HG03354 (cell line): ENCODE data around the gene C15orf61.

Source experiments
- ATAC-seq: cut with Tn5 transposase; IDR thresholded peaks from one replicate; pipeline ENCODE4 v1.9.1; 2021; ENCODE audit warnings: mild to moderate bottlenecking; ENCODE audit not compliant: unreplicated experiment, poor library complexity, severe bottlenecking

Gene C15orf61

DNA sequence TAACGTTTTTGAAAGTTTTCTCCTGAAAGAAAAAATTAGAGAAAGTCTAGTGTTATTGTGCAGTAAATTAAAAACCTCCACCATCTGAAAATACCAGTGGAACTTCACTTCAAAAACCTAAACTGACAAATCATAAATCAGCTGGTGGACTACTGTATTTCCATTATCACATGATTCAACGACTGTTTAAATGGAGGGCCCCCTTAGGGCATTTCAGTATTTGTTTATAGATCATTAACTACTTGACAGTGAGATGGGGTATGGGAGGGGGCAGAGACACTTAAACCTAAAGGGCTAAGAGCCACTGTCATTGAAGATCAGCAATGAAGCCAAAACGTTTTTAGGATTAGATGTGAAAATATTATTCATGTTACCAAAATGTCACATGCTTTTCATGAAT is 8.8 kb upstream of the C15orf61 start:
- ATAC-seq: no peak

DNA sequence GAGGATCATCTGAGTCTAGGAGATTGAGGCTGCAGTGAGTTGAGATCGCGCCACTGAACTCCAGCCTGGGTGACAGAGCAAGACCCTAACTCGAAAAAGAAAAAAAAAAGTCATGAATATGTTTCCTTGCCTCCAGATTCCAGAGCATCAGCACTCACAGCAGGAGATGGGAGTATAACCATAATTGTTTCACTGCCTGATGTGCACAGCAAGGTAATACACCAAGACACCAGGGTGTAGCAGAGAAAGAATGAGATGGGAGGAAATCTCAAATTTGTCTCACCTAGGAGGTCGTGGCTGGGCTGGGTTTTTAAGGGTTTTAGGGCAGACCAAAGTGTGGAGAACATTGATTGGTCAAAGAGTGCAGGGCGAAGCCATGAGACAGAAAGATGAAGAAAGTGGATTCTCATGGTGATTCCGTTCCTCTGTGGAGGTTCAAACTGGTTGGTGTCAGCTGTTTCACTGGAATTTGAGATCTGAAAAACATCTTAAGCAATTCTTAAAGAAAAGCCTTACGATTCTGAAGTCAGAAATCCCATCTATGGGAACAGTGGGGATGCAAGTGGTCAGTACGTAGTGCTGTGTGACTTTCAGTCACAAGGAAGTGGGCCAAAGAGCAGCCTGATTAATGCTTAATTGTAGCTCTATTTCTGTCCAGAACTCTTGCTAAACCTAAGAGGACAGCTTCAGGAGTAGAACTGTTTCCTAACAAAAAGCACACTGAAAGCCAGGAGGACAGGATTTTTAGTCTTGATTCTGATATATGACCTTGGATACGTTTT is 7.8 kb upstream of the C15orf61 start:
- ATAC-seq: no peak

DNA sequence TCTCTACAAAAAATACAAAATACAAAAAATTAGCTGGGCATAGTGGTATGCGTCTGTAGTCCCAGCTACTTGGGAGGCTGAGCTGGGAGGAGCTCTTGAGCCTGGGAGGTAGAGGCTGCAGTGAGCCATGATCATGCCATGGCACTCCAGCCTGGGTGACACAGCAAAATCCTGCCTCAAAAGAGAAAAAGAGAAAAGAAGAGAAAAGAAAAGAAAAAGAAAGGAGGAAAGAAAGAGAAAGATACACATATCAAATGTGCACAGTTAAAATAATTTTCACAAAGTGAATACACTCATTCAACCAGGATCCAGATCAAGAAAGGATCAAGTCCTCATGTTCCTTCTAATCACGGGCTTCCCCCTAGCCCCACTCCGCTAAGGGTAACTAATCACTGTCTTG is 5.8 kb upstream of the C15orf61 start:
- no peak for ATAC-seq

DNA sequence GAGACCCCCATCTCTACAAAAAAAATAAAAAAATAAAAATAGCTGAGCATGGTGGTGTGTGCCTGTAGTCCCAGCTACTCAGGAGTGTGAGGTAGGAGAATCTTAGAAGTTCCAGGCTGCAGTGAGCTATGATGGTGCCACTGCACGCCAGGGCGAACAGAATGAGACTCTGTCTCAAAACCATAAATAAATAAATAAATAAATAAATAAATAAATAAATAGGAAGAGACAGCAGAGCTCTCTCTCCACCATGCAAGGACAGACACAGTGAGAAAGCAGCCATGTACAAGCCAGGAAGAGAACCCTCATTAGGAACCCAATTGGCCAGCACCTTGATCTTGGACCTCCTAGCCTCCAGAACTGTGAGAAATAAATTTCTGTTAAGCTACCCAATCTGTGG is 5.4 kb upstream of the C15orf61 start:
- ATAC-seq: no peak

DNA sequence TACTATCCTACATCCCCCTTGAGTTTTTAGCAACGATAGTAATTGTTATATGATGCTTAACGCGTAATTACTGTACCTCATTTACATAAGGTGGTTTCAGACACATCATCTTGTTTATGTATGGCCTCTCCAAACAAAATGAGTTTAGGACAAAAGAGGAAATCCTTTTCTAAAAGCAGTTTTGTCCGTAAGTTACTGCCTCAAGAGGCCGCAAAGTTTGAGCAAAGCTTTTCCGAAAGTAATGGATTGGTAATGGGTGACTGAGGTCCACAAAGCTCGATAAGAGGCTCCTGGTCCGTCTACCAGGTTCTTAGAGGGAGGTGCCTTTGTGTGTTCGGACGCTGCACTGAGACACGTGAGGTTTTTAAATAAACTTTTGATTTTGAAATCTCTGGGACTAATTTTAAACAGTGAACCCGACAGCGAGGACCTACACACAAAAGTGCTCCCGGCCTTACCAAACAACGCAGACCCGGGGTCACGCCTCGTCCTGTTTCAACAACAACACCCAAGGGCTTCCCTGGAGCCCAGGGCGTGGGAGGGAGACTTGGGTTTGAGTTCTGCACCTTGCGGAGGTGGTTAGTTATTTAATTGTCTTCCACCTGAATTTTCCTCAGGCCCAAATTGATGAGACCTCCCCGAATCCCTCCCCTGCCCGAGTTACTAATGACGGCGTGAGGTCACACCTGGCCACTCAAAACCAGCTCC is 456 bp upstream of the C15orf61 start:
- ATAC-seq: peak; percentile 3

DNA sequence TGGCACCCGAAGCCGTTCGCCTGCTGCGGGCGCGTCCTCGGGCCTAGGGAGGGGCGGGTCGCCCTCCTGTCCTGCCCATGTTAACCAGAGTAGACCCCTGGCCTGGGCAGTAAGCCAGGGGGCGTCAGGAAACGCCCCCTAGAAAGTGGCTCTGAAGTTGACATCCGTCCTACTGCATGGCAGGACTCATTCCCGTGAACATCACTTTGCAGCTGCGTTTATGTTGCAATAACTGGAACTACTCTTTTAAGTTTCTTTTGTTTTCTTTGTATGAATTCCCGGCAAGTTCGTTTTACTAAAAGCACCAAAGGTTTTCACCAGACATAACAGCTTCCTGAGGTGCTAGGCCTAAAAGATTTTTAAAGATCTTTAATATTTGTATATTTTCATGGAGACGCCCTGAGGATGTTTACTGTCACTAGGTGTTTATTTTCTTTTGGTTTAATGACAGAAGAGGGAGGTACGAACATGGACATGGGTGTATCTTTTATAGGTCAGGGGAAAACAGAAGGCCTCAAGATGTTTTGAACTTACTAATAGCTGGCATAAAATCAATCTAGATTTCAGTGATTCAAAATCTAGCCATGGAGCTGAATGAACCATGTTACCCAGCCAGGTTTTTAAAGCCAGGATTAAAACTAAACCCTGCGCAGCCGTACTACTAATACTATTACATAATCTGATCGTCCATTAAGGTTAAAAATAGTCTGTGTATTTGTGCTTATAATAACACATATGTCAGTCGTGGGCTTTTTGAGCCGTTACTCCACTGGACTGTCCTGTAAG is 1.0 kb downstream of the C15orf61 start:
- no peak for ATAC-seq

DNA sequence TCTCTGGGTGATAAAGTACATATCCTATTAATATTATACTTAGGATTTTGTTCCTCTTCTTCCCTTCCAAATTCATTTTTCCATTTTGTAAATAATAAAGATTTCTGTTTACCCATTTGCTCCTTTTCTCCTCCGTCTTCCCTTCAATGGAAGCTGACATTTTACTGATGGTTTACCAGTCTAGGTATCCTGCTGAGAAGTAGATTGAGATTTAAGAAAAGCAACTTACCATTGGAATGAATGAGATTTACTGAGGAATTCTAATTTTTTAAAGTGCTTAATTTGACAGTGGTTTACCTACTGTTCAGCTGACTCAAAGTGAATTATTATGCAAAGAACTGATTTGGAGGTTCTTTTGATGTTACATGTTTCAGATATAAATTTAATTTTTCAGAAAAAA is 2.4 kb downstream of the C15orf61 start:
- ATAC-seq: no peak

DNA sequence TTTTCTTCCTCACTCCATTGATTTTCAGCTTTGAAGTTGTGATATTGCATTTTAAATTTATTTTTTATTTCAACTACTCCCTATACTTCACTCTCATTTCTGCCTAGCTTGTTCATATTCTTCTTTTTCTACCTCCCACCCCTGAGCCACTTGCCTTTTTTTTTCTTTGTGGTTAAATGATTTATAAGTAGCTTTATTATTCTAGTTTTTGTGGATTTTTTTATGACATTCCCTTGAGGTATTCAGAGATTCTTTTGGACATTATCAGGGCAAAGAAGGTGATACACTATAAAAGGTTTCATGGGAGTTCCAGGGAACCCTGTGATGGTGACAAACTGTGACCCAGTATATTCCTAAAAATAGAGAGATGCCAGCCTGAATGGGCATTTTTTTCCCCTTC is 3.3 kb downstream of the C15orf61 start:
- ATAC-seq: no peak

DNA sequence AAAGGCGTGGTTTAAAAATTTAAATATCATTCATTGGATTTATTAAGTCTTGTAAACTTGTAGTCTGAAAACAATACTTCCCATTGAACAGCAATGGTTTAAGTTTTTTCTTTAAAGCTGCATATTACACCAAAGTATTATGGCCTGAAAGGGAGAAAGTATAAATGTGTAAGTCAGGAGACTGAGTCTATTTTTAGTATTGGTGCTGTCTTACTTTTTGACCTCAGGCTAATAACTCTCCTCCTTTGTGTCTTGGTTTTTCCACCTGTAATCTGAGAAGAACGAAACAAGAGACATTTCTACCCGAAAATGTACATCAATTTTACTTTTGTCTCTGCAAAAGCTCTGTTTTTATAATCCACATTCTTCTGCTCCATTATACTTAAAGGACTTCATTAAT is 7.6 kb downstream of the C15orf61 start:
- no peak for ATAC-seq

DNA sequence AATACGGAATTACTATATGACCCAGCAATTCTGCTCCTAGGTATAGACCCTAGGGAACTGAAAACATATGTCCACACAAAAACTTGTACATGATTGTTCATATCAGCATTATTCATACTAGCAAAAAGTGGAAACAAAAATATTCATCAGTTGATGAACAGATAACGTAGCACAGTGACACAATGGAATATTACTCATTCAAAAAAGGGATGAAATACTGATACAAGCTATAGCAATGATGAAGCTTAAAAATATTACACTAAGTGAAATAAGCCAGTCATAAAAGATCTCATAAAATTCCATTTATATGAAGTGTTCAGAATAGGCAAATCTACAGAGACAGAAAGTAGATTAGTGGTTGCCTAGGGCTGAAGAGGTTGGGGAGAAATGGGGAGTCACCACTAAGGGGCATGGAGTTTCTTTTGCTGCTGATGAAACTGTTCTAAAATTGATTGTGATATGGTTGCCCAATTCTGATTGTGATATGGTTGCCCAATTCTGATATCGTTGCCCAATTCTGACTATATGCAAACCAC is 10.5 kb downstream of the C15orf61 start:
- ATAC-seq: no peak

DNA sequence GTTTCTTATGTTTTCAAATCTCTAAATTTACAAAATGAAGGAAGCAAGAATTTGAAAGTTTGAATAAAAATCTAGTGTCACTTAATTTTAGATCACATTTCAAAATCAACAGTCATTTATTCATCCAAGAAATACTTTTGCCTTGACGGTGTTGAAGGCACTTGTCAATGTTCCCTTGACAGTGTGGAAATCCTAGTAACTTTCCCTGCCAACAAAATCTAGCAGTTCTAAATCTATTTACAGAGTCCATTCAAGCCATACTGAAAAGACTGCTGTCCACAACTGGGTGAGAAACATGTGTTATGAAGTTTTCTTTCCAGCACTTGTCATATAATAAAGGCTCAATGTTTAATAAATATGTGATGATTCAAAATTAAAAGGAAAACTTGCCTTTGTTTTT is 12.9 kb downstream of the C15orf61 start:
- no peak for ATAC-seq

DNA sequence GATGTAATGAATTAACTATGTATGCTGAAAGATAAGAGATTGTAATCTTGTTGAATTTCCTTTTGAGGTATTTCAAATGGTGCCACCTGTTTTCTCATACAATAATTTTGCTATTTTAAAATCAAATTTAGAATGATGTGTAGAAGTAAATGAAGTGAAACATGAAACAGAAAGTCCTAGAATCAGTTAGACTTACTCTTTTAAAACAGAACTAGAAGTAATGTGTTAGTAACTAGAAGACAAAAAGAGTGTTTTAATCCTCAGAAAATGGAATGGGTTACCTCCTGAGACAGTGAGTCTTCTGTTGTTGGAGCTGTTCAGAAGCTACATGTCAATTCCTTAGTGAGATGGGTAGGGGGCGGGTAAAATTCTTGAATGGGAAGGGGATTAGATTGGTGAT is 13.4 kb downstream of the C15orf61 start:
- ATAC-seq: no peak

DNA sequence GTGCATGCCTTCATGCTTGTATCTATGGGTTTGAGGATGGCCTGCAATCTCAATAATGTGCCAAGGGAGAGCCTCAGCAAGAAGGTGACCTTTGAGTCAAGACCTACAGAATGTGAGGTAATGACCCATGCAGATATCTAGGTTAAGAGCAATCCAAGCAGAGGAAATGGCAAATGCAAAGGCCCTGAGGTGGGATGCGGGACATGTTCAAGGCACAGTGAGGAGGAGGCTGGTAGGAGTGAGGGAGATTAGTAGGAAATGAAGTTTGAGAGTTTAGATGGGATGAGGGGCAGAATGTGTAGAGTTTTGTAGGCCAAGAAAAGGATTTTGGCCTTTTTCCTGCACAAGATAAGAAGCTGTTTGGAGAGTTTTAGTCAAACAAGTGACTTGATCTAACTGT is 16.8 kb downstream of the C15orf61 start:
- no peak for ATAC-seq

DNA sequence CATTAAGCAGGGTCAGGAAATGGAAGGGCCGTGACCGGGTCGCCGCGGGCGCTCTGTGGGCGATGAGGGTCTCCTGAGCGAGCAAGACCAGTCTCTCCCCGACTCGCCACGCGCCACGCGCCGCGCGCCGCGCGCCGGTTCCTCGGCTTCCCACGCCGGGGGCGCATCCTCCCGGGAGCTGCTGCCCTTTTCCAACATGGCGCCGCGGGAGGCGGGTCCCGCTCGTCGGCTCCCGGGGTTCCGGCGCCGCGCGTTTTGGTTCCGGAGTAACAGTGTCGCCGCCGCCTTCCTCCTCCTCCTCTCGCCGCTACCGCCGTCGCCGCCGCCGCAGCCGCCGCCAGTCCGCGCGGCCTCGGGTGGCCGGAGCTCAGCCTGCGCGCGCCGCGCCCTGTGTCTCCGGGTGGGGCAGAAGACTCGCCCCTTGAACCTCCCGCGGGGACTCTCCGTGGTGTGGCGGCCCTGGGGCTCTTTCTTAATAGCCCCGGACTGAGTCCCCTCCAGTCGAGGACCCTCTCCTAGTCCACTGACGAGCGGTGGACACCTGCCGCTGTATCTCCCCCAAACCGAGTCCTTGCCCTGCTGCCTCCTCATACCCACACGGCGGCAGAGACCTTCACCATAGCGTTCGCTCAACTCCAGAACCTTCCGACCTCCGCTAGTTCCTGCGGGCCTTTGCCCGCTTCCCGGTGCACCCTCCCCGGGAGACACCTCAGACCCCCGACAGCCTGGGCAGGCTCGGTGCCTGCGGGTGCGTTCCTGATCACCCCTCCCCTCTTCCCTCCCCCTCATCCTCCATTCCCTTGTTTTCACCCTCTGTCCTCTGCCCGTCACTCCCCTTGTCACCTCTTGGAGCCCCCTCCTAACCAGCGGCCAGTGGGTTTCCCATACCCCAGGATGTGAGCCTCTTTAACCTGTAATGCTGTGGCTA is 21.8 kb downstream of the C15orf61 start, which contains the start of gene MAP2K5:
TSS of gene MAP2K5 (plus strand) at position 284 of the 928 bp plus-strand sequence. CDS start at position 917, 633 bp downstream.
- peak; percentile 56 for ATAC-seq

DNA sequence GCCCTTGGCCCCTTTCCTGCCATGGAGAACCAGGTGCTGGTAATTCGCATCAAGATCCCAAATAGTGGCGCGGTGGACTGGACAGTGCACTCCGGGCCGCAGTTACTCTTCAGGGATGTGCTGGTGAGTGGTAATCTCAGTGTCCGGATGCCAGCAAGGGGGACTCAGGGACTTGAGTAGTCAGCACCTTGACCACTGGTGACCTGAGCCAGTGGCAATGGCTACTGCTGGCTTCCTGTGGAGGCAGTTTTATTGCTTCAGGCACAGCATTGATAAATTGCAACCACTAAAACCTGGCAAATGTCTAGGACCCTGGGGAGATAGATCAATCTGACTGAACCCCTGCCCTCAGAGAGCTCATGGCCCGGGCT is 22.4 kb downstream of the C15orf61 start:
- no peak for ATAC-seq

DNA sequence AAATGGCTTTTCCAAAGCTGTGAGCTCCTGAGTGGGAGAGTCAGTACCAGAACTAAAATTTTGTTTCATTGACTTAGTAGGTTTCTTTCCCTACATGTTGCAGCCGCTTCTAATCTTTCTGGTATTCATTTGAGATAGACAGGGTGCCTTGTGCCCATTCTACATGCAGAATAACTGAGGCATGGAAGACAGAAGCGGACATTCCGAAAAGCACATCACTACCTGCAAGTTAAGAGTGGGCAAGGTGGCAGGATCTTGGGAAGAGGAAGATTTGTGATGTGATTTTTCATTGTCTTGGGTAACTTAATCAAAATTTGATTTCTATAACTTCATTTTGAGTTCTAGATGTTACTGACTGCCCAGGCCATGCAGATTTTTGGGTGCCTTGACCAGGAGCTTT is 23.5 kb downstream of the C15orf61 start:
- ATAC-seq: no peak

DNA sequence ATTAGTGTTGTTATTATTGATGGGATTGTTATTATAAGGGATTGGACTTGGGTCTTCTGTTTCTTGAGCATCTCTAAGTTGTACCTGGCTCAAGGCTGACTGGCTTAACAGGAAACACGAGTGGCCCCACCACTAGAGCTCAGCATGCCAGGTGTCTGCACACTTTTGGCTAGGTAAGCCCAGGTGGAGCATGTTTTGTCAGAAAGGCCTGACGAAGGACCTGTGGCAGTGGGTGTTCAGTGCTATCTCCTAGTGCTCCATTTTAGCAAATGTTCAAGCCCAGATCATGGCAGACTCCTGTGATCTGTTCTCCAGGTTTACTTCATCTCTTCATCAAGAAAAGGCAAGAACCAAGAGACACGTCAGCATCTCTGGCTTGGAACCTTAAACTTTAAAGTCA is 24.9 kb downstream of the C15orf61 start:
- no peak for ATAC-seq

DNA sequence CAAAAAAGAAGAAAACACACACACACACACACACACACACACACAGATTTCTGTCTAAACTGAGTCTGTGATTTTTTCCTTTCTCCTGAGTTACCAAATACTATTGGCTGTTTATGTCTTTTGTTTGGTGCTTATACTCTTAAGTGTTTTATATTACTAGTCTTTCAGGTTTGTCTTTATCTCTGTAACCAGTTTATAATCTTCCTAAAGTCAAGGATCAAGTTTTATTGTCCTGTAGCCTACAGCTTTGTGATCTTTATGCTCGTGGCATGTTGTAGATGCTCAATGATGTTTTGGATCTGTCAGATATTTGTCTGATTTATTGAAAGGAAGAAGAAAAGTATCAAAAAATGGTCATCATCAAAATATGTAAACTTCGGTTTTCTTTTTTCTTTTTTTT is 26.1 kb downstream of the C15orf61 start:
- no peak for ATAC-seq

DNA sequence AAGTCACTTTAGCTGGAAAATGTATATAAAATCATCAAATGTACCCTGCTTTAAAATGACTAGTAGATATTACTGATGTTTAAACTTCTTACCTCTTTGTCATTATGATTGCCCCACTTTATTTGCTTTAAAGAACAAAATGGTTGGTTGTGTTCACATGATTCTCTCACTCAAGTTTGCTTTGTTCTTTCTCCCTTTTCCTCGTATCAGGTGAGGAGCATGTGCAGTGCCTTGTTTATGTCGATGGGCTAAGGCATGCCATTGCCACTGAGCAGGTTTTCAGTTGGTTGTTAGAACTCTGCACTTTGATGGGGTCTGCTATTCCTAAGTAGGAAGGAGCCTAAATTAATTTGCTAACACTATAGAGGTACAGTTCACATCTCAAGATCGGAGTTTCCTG is 26.9 kb downstream of the C15orf61 start:
- no peak for ATAC-seq
